Uterus (tissue), 2 donors: ENCODE data around the gene RABGAP1L.

Experiments
- CTCF ChIP-seq, 4 experiments: fragments of 200-600 bp in 2 of 4; fragments of 450-650 bp in 2 of 4; sonication (generic) in 2 of 4; IDR thresholded peaks; one replicate each; pipeline ENCODE4 v1.5.1; 2016 to 2019; ENCODE audit warnings: antibody characterized with exemption in 4 of 4, mild to moderate bottlenecking in 2 of 4, moderate library complexity in 1 of 4
- POLR2A ChIP-seq, 2 donors: fragments of 450-650 bp; IDR thresholded peaks; one replicate each; pipeline ENCODE4 v1.6.1; 2016; ENCODE audit warnings: antibody characterized with exemption in 2 of 2, mild to moderate bottlenecking in 1 of 2, moderate library complexity in 1 of 2

- TF ChIP-seq CTCF (IDR thresholded peaks at IDR 0.05) (no peak), POLR2A (IDR thresholded peaks at IDR 0.05) (no peak)
These were observed 37.8 kb downstream of the RABGAP1L start for GRCh38 chr1:174197088-174197487.
